PC-3 (cell line): Measurements from ENCODE around the gene ZBTB16. TPM values are rescaled to one million over a fixed set of nuclear protein-coding genes. Genes with fewer than 3 reads are reported as not detected.

Source experiments
- ATAC-seq: fragments of 200-7000 bp; cut with Tn5 transposase; 2 replicates; pipeline ENCODE4 v1.9.1; 2020; ENCODE audit warnings: mild to moderate bottlenecking, moderate library complexity
- BruUV-seq: library from RNA; stranded (reverse); fragments of 400-500 nt; replicated peaks from 2 replicates; lab custom pipeline; 2021; lab: Mats Ljungman, UMichigan
- CTCF ChIA-PET: fragments of 300-600 bp; sonication (Branson Sonifier 250); formaldehyde crosslinking; loops from one replicate; lab custom pipeline; 2022; ENCODE audit warnings: antibody characterized with exemption; lab: Charles Lee
- POLR2A ChIA-PET: fragments of 300-600 bp; sonication (Branson Sonifier 250); formaldehyde crosslinking; loops from one replicate; lab custom pipeline; 2022; ENCODE audit warnings: antibody characterized with exemption; ENCODE audit not compliant: unreplicated experiment; lab: Charles Lee
- DNase-seq: peaks from one replicate; pipeline ENCODE4 v3.0.0-alpha.2; 2015
- H2AFZ ChIP-seq: fragments of 300-600 bp; sonication (generic); 2 replicates; pipeline ENCODE4 v1.6.0; 2016; ENCODE audit warnings: antibody characterized with exemption, low read length
- H3F3A ChIP-seq: fragments of 300-600 bp; sonication (generic); one replicate; pipeline ENCODE4 v1.6.0; 2017; ENCODE audit warnings: antibody characterized with exemption, low read length, control low read depth, mild to moderate bottlenecking; ENCODE audit not compliant: unreplicated experiment
- H3K27ac ChIP-seq: fragments of 300-600 bp; sonication (generic); 2 replicates; pipeline ENCODE4 v1.5.1; 2016; ENCODE audit warnings: mild to moderate bottlenecking, low read length
- H3K27me3 ChIP-seq: fragments of 300-600 bp; sonication (generic); 2 replicates; pipeline ENCODE4 v1.6.1; 2016; ENCODE audit warnings: low read length, mixed read lengths
- H3K36me3 ChIP-seq: fragments of 300-600 bp; sonication (generic); 2 replicates; pipeline ENCODE4 v1.6.1; 2016; ENCODE audit warnings: low read depth, mixed run types, low read length, mixed read lengths
- H3K4me1 ChIP-seq: fragments of 300-600 bp; sonication (generic); 2 replicates; pipeline ENCODE4 v1.5.1; 2016; ENCODE audit warnings: low read length; ENCODE audit not compliant: insufficient read depth
- H3K4me2 ChIP-seq: fragments of 300-600 bp; sonication (generic); 2 replicates; pipeline ENCODE4 v1.6.0; 2016; ENCODE audit warnings: low read length
- H3K4me3 ChIP-seq: fragments of 300-600 bp; sonication (generic); 2 replicates; pipeline ENCODE4 v1.5.1; 2016; ENCODE audit warnings: mild to moderate bottlenecking, low read length, mixed read lengths
- H3K79me2 ChIP-seq: fragments of 300-600 bp; sonication (generic); 2 replicates; pipeline ENCODE4 v1.6.1; 2017; ENCODE audit warnings: low read length, mixed read lengths
- H3K9ac ChIP-seq: fragments of 300-600 bp; sonication (generic); 2 replicates; pipeline ENCODE4 v1.6.0; 2016; ENCODE audit warnings: mild to moderate bottlenecking, low read length
- H3K9me2 ChIP-seq: fragments of 300-600 bp; sonication (generic); replicated peaks from 2 replicates; pipeline ENCODE4 v1.6.1; 2016; ENCODE audit warnings: mixed run types, low read length, mixed read lengths
- H3K9me3 ChIP-seq: fragments of 300-600 bp; sonication (generic); 2 replicates; pipeline ENCODE4 v1.6.1; 2016; ENCODE audit warnings: low read length, mixed read lengths
- H4K20me1 ChIP-seq: fragments of 300-600 bp; sonication (generic); 2 replicates; pipeline ENCODE4 v1.6.1; 2016; ENCODE audit warnings: low read length, mixed read lengths
- EZH2 ChIP-seq: fragments of 300-600 bp; sonication (generic); IDR thresholded peaks from one replicate; pipeline ENCODE4 v1.6.1; 2017; ENCODE audit warnings: antibody characterized with exemption, mild to moderate bottlenecking, low read length; ENCODE audit not compliant: unreplicated experiment
- EZH2phosphoT487 ChIP-seq: fragments of 300-600 bp; sonication (generic); IDR thresholded peaks from 2 replicates; pipeline ENCODE4 v1.6.1; 2018; ENCODE audit warnings: mild to moderate bottlenecking, antibody characterized with exemption, low read length, borderline replicate concordance
- intact Hi-C: fragments of 100-400 bp; cut with micrococcal nuclease; formaldehyde crosslinking; loops from 2 replicates; pipeline ENCODE4 v1.9.0; 2023
- total RNA-seq: library from RNA; depleted of rRNA; stranded (reverse); fragments of >200 nt; gene quantifications from 2 replicates; pipeline ENCODE4 v1.2.3, GENCODE V29; 2014
- TF ChIP-seq, protein P1 (sequence below): fragments of 300-600 bp; sonication (generic); conservative IDR thresholded peaks from 2 replicates; pipeline ENCODE4 v1.5.1; 2017; ENCODE audit warnings: antibody characterized with exemption, low read depth, mild to moderate bottlenecking, low read length

Gene ZBTB16
- total RNA-seq, 1 experiment from 2014 or later, result not detected

- Histone ChIP-seq H3K27me3 (no peaks in the 10 kb centered on the region), H3K4me3 (no peak overlapping the region), H3K4me1 (peaks cover 74% of the 10 kb centered on the region), H4K20me1 (no peaks in the 10 kb centered on the region), H3K36me3 (no peaks in the 10 kb centered on the region), H3K9ac (peak overlapping the region; percentile 33), H3K9me2 (no peaks in the 10 kb centered on the region), H3K4me2 (peak overlapping the region; percentile 52), H3K27ac (peak overlapping the region; percentile 70), H3K9me3 (no peaks in the 10 kb centered on the region), H3F3A (no peaks in the 10 kb centered on the region), H2AFZ (no peak overlapping the region), H3K79me2 (no peaks in the 10 kb centered on the region)
- BruUV-seq, result no TSS peak
- intact Hi-C loops, result loop anchor here (2.0 to 10.0 kb wide), 2 partner anchors 111 to 297 kb away; no protein-coding TSS in a partner anchor
- CTCF ChIA-PET, result interaction anchor here (0.7 kb wide), 1 partner anchor 20 kb away, joined by 4 read pairs; no protein-coding TSS in a partner anchor
- DNase-seq (peak; percentile 85), ATAC-seq (peak; percentile 32)
- TF ChIP-seq EZH2 (no peak), EZH2phosphoT487 (no peak)
- TF ChIP-seq, protein P1, sequence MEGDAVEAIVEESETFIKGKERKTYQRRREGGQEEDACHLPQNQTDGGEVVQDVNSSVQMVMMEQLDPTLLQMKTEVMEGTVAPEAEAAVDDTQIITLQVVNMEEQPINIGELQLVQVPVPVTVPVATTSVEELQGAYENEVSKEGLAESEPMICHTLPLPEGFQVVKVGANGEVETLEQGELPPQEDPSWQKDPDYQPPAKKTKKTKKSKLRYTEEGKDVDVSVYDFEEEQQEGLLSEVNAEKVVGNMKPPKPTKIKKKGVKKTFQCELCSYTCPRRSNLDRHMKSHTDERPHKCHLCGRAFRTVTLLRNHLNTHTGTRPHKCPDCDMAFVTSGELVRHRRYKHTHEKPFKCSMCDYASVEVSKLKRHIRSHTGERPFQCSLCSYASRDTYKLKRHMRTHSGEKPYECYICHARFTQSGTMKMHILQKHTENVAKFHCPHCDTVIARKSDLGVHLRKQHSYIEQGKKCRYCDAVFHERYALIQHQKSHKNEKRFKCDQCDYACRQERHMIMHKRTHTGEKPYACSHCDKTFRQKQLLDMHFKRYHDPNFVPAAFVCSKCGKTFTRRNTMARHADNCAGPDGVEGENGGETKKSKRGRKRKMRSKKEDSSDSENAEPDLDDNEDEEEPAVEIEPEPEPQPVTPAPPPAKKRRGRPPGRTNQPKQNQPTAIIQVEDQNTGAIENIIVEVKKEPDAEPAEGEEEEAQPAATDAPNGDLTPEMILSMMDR, result no peak
- POLR2A ChIA-PET, result no interaction called here
Observed at GRCh38 chr11:114288136-114288535, 228.6 kb downstream of the ZBTB16 start.

GRCh38 chr11:114289779-114290178, 230.3 kb downstream of the ZBTB16 start:
- H3K27ac ChIP-seq, result no peak overlapping the region
- H3K9ac ChIP-seq, result no peak overlapping the region
- no peaks in the 10 kb centered on the region for H3K9me2 ChIP-seq
- H3K36me3 ChIP-seq, result no peaks in the 10 kb centered on the region
- H3K27me3 ChIP-seq, result no peaks in the 10 kb centered on the region
- peaks cover 82% of the 10 kb centered on the region for H3K4me1 ChIP-seq
- no peak overlapping the region for H2AFZ ChIP-seq
- TF ChIP-seq EZH2phosphoT487 (no peak), EZH2 (no peak)
- TF ChIP-seq, protein P1, result no peak
- BruUV-seq, result no TSS peak
- no peak for DNase-seq
- ATAC-seq, result no peak
- H3K4me3 ChIP-seq, result no peak overlapping the region
- intact Hi-C loops, result loop anchor here (2.0 to 10.0 kb wide), 2 partner anchors 109 to 295 kb away; no protein-coding TSS in a partner anchor
- H3F3A ChIP-seq, result no peaks in the 10 kb centered on the region
- no peak overlapping the region for H3K4me2 ChIP-seq
- POLR2A ChIA-PET, result no interaction called here
- CTCF ChIA-PET, result no interaction called here
- H3K9me3 ChIP-seq, result no peaks in the 10 kb centered on the region
- no peaks in the 10 kb centered on the region for H4K20me1 ChIP-seq
- H3K79me2 ChIP-seq, result no peaks in the 10 kb centered on the region

DNA sequence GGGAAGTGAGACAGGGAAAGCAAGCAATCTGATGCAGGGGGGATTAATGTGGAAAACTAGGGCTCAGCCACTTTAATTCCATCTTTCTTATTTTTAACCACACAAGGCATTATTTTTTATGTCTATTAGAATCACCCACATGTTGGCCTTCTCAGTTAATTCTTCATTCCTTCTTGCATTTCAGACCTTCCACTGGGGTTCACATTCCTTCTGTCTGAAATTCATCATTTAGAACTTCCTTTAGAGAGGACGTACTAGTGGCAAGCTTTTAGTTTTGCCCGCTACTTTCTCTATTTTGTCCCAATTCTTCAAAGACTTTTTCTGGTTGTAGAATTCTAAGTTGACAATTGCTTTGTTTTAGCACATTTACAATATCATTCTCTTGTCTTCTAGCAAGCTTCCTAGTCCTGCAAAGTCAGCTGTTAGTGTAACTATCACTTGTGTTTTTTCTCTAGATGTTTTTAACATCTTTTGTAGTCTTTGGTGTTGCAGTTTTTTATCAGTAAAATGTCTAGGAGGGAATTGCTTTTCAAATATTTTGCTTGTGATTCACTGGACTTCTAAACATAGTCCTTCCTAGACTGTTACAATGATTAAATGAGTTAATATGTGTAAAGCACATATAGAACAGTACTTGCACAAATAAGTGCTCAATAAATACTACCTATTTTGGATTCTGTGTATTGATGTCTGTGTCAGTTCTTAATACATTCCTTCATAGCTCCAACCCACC, 231.2 kb downstream of the ZBTB16 start:
- Histone ChIP-seq H3K79me2 (no peaks in the 10 kb centered on the region), H3K4me1 (peaks cover 77% of the 10 kb centered on the region), H3K4me2 (peak overlapping the region; percentile 2; the same call in 1 of the 2 replicates), H3K9ac (no peak overlapping the region), H3F3A (no peaks in the 10 kb centered on the region), H2AFZ (no peak overlapping the region), H4K20me1 (no peaks in the 10 kb centered on the region), H3K27me3 (no peaks in the 10 kb centered on the region), H3K9me3 (no peaks in the 10 kb centered on the region), H3K36me3 (no peaks in the 10 kb centered on the region), H3K9me2 (no peaks in the 10 kb centered on the region), H3K27ac (peak overlapping the region; percentile 1; the same call in 1 of the 2 replicates), H3K4me3 (no peak overlapping the region)
- CTCF ChIA-PET, result no interaction called here
- no TSS peak for BruUV-seq
- DNase-seq (no peak), ATAC-seq (no peak)
- intact Hi-C loops, result no loop called here
- POLR2A ChIA-PET, result no interaction called here
- TF ChIP-seq EZH2phosphoT487, result no peak
- TF ChIP-seq EZH2, result no peak
- TF ChIP-seq, protein P1, result no peak
